Gastrocnemius medialis (tissue), 4 donors: ENCODE data around the gene NUDCD2. TPM values are rescaled to one million over a fixed set of nuclear protein-coding genes. Genes with fewer than 3 reads are reported as not detected.

Source experiments
- ATAC-seq, 2 donors: fragments of 150-250 bp; one replicate each; pipeline ENCODE4 v1.9.1; 2016
- DNase-seq, 2 donors: peaks; one replicate each; pipeline ENCODE4 v3.0.0-alpha.2; 2019
- H3K27ac ChIP-seq, 4 donors: fragments of 200-600 bp; sonication (generic); 1 replicate in 1 of 4; 2 replicates in 3 of 4; pipeline ENCODE4 v1.5.1; 2016 to 2018; ENCODE audit warnings: mild to moderate bottlenecking in 2 of 4, moderate library complexity in 1 of 4
- H3K27me3 ChIP-seq, 3 donors: fragments of 200-600 bp; sonication (generic) in 2 of 3; 1 replicate in 1 of 3; 2 replicates in 2 of 3; pipeline versions ENCODE4 v1.5.1 to v1.6.0; 2016 to 2019; ENCODE audit warnings: mild to moderate bottlenecking in 1 of 3, moderate library complexity in 1 of 3
- H3K36me3 ChIP-seq, 2 donors: fragments of 200-600 bp; sonication (generic) in 1 of 2; one replicate each; pipeline ENCODE4 v1.5.1; 2017 to 2018
- H3K4me1 ChIP-seq, 2 donors: fragments of 200-600 bp; sonication (generic) in 1 of 2; one replicate each; pipeline ENCODE4 v1.5.1; 2016 to 2017; ENCODE audit warnings: mild to moderate bottlenecking in 2 of 2
- H3K4me3 ChIP-seq, 4 donors: fragments of 200-600 bp; sonication (generic) in 3 of 4; 1 replicate in 1 of 4; 2 replicates in 3 of 4; pipeline ENCODE4 v1.5.1; 2016 to 2019; ENCODE audit warnings: mild to moderate bottlenecking in 2 of 4
- H3K9me3 ChIP-seq, 3 donors: fragments of 200-600 bp; sonication (generic) in 2 of 3; 1 replicate in 1 of 3; 2 replicates in 2 of 3; pipeline ENCODE4 v1.5.1; 2016 to 2019
- POLR2A ChIP-seq, 2 donors: fragments of 450-650 bp; IDR thresholded peaks; one replicate each; pipeline ENCODE4 v1.6.1; 2017; ENCODE audit warnings: antibody characterized with exemption in 2 of 2, mild to moderate bottlenecking in 2 of 2, moderate library complexity in 2 of 2
- in situ Hi-C, 4 donors: fragments of 200-750 bp; cut with MboI; loops; one replicate each; pipeline versions ENCODE4 v1.15.0 to v1.8.0; 2017; ENCODE audit warnings: low sequenced_read_pairs in 4 of 4
- intact Hi-C: fragments of 100-400 bp; cut with DNase I; formaldehyde crosslinking; loops from one replicate; pipeline ENCODE4 v1.15.1; 2023; ENCODE audit warnings: low total_unique reads
- total RNA-seq, 4 donors: library from RNA; depleted of rRNA; stranded (reverse); fragments of >200 nt; gene quantifications; one replicate each; pipeline versions ENCODE4 v1.1.0 to v1.2.3, GENCODE V29; 2016
- TF ChIP-seq, protein P1 (sequence below), 5 experiments: fragments of 450-650 bp in 3 of 5; fragments of 200-600 bp in 2 of 5; sonication (generic) in 2 of 5; IDR thresholded peaks in 4 of 5; conservative IDR thresholded peaks in 1 of 5; 1 replicate in 4 of 5; 2 replicates in 1 of 5; pipeline ENCODE4 v1.5.1; 2016 to 2019; ENCODE audit warnings: antibody characterized with exemption in 5 of 5, mild to moderate bottlenecking in 3 of 5, moderate library complexity in 3 of 5

Gene NUDCD2
- total RNA-seq, 4 donors from 2014 or later: 4.2 to 9.1 (median 5.1) TPM

DNA sequence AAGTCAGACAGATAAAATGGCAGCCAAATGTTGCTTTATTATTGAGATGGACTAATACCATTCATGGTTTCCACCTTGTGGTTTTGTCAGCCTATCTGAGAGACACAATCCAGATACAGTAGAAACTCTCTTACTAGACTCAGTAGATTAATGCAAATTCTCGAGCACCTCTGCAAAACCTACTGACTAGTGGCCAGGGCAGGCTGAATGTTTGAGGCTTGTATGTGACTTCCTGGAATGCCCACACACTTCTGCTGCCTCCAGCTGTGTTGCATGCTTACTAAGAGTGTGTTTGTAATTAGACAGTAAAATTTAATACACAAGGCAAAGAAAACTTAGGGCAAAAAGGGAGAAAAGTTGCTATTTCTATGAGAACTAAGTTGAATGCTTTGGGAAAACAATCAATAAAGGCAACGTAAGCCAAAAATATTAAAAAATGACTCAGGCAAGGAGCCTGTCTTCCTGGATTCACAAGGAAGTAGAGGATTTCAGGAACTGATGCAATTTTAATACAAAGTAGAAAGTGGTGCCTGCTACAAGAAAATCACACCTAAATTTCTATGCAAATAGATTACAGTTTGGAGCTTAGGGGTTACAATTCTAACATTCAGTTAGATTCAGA, 52.8 kb downstream of the NUDCD2 start:
- H3K4me1 ChIP-seq: peaks cover 4 to 6% of the 10 kb centered on the region in 2 donors
- H3K9me3 ChIP-seq: no peaks in the 10 kb centered on the region
- H3K4me3 ChIP-seq: no peak overlapping the region
- in situ Hi-C loops: no loop called here
- intact Hi-C loops: no loop called here
- H3K27ac ChIP-seq: no peak overlapping the region
- no peaks in the 10 kb centered on the region for H3K36me3 ChIP-seq
- H3K27me3 ChIP-seq: no peaks in the 10 kb centered on the region
- ATAC-seq (no peak), DNase-seq (no peak)
- TF ChIP-seq, protein P1, sequence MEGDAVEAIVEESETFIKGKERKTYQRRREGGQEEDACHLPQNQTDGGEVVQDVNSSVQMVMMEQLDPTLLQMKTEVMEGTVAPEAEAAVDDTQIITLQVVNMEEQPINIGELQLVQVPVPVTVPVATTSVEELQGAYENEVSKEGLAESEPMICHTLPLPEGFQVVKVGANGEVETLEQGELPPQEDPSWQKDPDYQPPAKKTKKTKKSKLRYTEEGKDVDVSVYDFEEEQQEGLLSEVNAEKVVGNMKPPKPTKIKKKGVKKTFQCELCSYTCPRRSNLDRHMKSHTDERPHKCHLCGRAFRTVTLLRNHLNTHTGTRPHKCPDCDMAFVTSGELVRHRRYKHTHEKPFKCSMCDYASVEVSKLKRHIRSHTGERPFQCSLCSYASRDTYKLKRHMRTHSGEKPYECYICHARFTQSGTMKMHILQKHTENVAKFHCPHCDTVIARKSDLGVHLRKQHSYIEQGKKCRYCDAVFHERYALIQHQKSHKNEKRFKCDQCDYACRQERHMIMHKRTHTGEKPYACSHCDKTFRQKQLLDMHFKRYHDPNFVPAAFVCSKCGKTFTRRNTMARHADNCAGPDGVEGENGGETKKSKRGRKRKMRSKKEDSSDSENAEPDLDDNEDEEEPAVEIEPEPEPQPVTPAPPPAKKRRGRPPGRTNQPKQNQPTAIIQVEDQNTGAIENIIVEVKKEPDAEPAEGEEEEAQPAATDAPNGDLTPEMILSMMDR (IDR thresholded peaks at IDR 0.05 in 4 of 5, conservative IDR thresholded peaks at IDR 0.05 in 1 of 5): no peak
- no peak for TF ChIP-seq POLR2A (IDR thresholded peaks at IDR 0.05)

DNA sequence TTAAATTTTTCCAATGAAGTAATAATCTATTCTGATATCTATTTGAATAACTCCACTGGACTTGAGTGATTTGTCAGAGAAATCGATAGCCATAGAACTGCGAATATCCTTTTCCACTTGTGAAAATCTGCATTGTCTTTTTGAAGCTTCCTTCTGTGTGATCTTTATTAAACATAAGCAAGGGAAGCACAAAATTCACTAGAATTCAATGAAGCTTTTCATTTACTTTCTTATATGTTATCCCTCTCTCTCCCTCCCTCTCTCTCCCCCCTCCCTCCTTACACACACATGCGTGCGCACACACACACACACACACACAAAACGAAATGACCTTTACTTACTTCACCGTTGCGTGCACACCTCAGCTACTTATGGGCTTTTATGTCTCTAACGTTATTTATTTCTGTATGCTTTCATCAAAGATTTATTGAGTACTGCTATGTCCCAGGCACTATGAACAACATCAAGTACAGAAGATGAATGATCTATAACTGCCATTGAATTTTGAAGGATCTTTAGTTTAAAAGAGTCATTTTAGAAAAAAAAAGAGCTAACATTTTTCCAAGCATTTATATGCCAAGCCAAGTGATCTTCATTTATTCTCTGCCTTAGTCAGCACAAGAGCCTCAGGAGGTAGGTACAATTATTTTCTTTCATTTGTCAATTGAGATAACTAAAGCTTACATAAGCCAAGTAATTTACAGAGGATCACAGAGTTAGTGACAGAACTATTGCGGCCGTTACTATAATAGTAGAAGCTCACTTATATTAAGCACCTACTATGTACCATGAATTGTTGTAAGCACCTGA, 55.3 kb downstream of the NUDCD2 start:
- Histone ChIP-seq H3K27me3 (no peaks in the 10 kb centered on the region), H3K9me3 (no peaks in the 10 kb centered on the region), H3K36me3 (no peaks in the 10 kb centered on the region), H3K27ac (no peak overlapping the region), H3K4me3 (no peak overlapping the region), H3K4me1 (peaks cover 4 to 6% of the 10 kb centered on the region in 2 donors)
- ATAC-seq (no peak), DNase-seq (no peak)
- TF ChIP-seq, protein P1 (IDR thresholded peaks at IDR 0.05 in 4 of 5, conservative IDR thresholded peaks at IDR 0.05 in 1 of 5): no peak
- TF ChIP-seq POLR2A (IDR thresholded peaks at IDR 0.05): no peak
- intact Hi-C loops: no loop called here
- in situ Hi-C loops: no loop called here

DNA sequence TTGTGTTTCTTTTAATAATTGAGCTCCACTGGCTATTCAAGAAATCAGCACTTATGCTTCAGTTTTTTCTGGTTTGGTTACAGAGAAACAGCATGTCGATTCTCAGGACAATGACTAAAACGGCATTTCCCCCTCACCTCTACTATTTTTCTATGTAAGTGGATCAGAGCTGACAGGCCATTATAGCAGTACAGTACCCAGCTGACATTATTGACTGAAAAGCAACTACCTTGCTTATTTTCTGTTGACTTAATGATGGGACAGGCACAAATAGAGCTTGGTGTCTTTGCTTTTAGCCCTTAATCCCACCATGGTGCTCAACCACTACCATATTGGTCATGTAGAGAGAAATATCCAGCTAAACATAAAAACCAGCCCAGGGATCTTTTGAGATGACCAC, 57.9 kb downstream of the NUDCD2 start:
- no peaks in the 10 kb centered on the region for H3K36me3 ChIP-seq
- in situ Hi-C loops: no loop called here
- no peaks in the 10 kb centered on the region for H3K27me3 ChIP-seq
- ATAC-seq: no peak
- no peaks in the 10 kb centered on the region for H3K9me3 ChIP-seq
- TF ChIP-seq, protein P1 (IDR thresholded peaks at IDR 0.05 in 4 of 5, conservative IDR thresholded peaks at IDR 0.05 in 1 of 5): no peak
- no peak for TF ChIP-seq POLR2A (IDR thresholded peaks at IDR 0.05)
- H3K4me1 ChIP-seq: no peaks in the 10 kb centered on the region
- H3K4me3 ChIP-seq: no peak overlapping the region
- intact Hi-C loops: no loop called here
- no peak for DNase-seq
- no peak overlapping the region for H3K27ac ChIP-seq

DNA sequence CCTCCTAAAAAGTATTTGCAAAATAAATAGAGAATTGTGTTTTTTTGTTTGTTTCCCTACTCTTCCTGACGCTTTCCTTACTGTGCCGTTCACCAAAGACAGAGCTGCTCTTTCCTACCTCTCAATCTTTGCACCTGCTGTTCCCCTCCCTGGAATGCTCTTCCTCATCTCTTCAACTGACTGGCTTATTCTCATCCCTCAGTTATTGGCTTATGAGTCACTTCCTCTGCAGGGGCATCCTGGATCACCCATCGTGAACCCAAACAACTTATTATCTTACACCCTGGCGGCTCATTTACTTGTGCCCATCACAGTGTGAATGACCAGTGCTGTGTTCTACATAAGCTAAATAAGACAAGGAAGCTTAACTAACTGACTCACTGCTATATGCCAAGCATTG, 58.6 kb downstream of the NUDCD2 start:
- DNase-seq (no peak), ATAC-seq (no peak)
- intact Hi-C loops: no loop called here
- Histone ChIP-seq H3K4me3 (no peak overlapping the region), H3K27ac (no peak overlapping the region), H3K4me1 (no peaks in the 10 kb centered on the region), H3K27me3 (no peaks in the 10 kb centered on the region), H3K36me3 (no peaks in the 10 kb centered on the region), H3K9me3 (no peaks in the 10 kb centered on the region)
- no peak for TF ChIP-seq POLR2A (IDR thresholded peaks at IDR 0.05)
- TF ChIP-seq, protein P1 (IDR thresholded peaks at IDR 0.05 in 4 of 5, conservative IDR thresholded peaks at IDR 0.05 in 1 of 5): no peak
- in situ Hi-C loops: no loop called here
